ENCODE data around the gene OTUD3. TPM values are rescaled to one million over a fixed set of nuclear protein-coding genes. Genes with fewer than 3 reads are reported as not detected.

The OTUD3 gene
- total RNA-seq, 4 donors from 2014 or later: 1.9 to 5.0 (median 3.2) TPM

GRCh38 chr1:19934336-19934735 lies 52.1 kb downstream of the OTUD3 start:
- Histone ChIP-seq H3K4me1 (no peaks in the 10 kb centered on the region), H3K36me3 (no peaks in the 10 kb centered on the region), H3K27me3 (no peaks in the 10 kb centered on the region), H3K4me3 (no peak overlapping the region), H3K9me3 (peaks cover 0 to 23% (median 14%) of the 10 kb centered on the region in 3 donors), H3K27ac (no peak overlapping the region)
- TF ChIP-seq POLR2A (IDR thresholded peaks at IDR 0.05) (no peak), CTCF (IDR thresholded peaks at IDR 0.05) (no peak)
- intact Hi-C loops (cut with DNase I): no loop called here
- DNase-seq: no peak
- WGBS, 2 donors: 87 to 91% methylated on average over 7 of the region's 7 CpGs

GRCh38 chr1:19936061-19936750 lies 54.0 kb downstream of the OTUD3 start:
- DNase-seq: no peak
- Histone ChIP-seq H3K27ac (no peak overlapping the region), H3K27me3 (no peaks in the 10 kb centered on the region), H3K9me3 (peaks cover 0 to 15% (median 12%) of the 10 kb centered on the region in 3 donors), H3K4me3 (no peak overlapping the region), H3K36me3 (no peaks in the 10 kb centered on the region), H3K4me1 (no peaks in the 10 kb centered on the region)
- no peak for TF ChIP-seq CTCF (IDR thresholded peaks at IDR 0.05)
- no peak for TF ChIP-seq POLR2A (IDR thresholded peaks at IDR 0.05)
- WGBS, 2 donors: 60 to 62% methylated on average over 3 of the region's 3 CpGs
- intact Hi-C loops (cut with DNase I): no loop called here

GRCh38 chr1:19938472-19938871 lies 56.3 kb downstream of the OTUD3 start:
- no peaks in the 10 kb centered on the region for H3K9me3 ChIP-seq
- no peak for DNase-seq
- no peaks in the 10 kb centered on the region for H3K36me3 ChIP-seq
- intact Hi-C loops (cut with DNase I): no loop called here
- H3K4me1 ChIP-seq: no peaks in the 10 kb centered on the region
- 80 to 89% methylated on average over 1 of the region's 1 CpG for WGBS, 2 donors
- TF ChIP-seq POLR2A (IDR thresholded peaks at IDR 0.05): no peak
- TF ChIP-seq CTCF (IDR thresholded peaks at IDR 0.05): no peak
- H3K27ac ChIP-seq: no peak overlapping the region
- peaks cover 0 to 4% (median 0%) of the 10 kb centered on the region in 4 donors for H3K27me3 ChIP-seq
- H3K4me3 ChIP-seq: no peak overlapping the region

- TF ChIP-seq CTCF (IDR thresholded peaks at IDR 0.05) (no peak), POLR2A (IDR thresholded peaks at IDR 0.05) (no peak)
- no peaks in the 10 kb centered on the region for H3K36me3 ChIP-seq
- no peaks in the 10 kb centered on the region for H3K9me3 ChIP-seq
- 46 to 49% methylated on average over 7 of the region's 7 CpGs for WGBS, 2 donors
- no peak overlapping the region for H3K27ac ChIP-seq
- no peaks in the 10 kb centered on the region for H3K4me1 ChIP-seq
- peaks cover 0 to 10% (median 0%) of the 10 kb centered on the region in 4 donors for H3K27me3 ChIP-seq
- intact Hi-C loops (cut with DNase I): no loop called here
- no peak for DNase-seq
- H3K4me3 ChIP-seq: no peak overlapping the region
These were observed 58.5 kb downstream of the OTUD3 start for GRCh38 chr1:19940486-19941205.

GRCh38 chr1:19941206-19941568 lies 59.0 kb downstream of the OTUD3 start:
- H3K36me3 ChIP-seq: no peaks in the 10 kb centered on the region
- TF ChIP-seq CTCF (IDR thresholded peaks at IDR 0.05): no peak
- no peak for TF ChIP-seq POLR2A (IDR thresholded peaks at IDR 0.05)
- no peak overlapping the region for H3K4me3 ChIP-seq
- no peaks in the 10 kb centered on the region for H3K9me3 ChIP-seq
- H3K27me3 ChIP-seq: peaks cover 0 to 15% (median 0%) of the 10 kb centered on the region in 4 donors
- 74 to 90% methylated on average over 2 to 3 of the region's 3 CpGs for WGBS, 2 donors
- no peaks in the 10 kb centered on the region for H3K4me1 ChIP-seq
- intact Hi-C loops (cut with DNase I): no loop called here
- H3K27ac ChIP-seq: no peak overlapping the region
- DNase-seq: no peak

Data from esophagus squamous epithelium (tissue), 5 donors.